H1 (cell line): ENCODE data around the gene CERS1. TPM values are rescaled to one million over a fixed set of nuclear protein-coding genes. Genes with fewer than 3 reads are reported as not detected.

ENCODE experiments used
- E2F6 ChIP-seq: IDR thresholded peaks from 2 replicates; pipeline ENCODE4 v1.6.1; 2012; ENCODE audit warnings: inconsistent platforms
- POU5F1 ChIP-seq: IDR thresholded peaks from 2 replicates; pipeline ENCODE4 v1.6.1; 2011; ENCODE audit warnings: low read depth, mild to moderate bottlenecking, low read length, moderate library complexity
- RFX5 ChIP-seq: IDR thresholded peaks from 2 replicates; pipeline ENCODE4 v1.6.1; 2011; ENCODE audit warnings: low read depth, low read length, improper control_type of control experiment, borderline replicate concordance
- SAP30 ChIP-seq: fragments of 300-600 bp; sonication (generic); IDR thresholded peaks from 2 replicates; pipeline ENCODE4 v1.7.1; 2012; ENCODE audit warnings: low read length, moderate library complexity, mild to moderate bottlenecking, inconsistent platforms; ENCODE audit not compliant: insufficient read depth, insufficient replicate concordance
- TAF7 ChIP-seq: optimal IDR thresholded peaks from 2 replicates; pipeline ENCODE3; 2011; ENCODE audit warnings: low read depth, mild to moderate bottlenecking, inconsistent platforms, low read length, moderate library complexity, borderline replicate concordance
- polyA plus RNA-seq, 7 experiments: library from polyadenylated mRNA; depleted of rRNA in 3 of 7; stranded (reverse) in 5 of 7; unstranded in 2 of 7; fragments of >200 nt in 5 of 7; fragments of 200-250 nt in 2 of 7; gene quantifications; 1 replicate in 5 of 7; 2 replicates in 1 of 7; 4 replicates in 1 of 7; pipeline versions ENCODE4 v1.2.1 to v1.2.3, GENCODE V29; 2011 to 2013; ENCODE audit warnings: missing spikeins in 2 of 7, mixed read lengths in 2 of 7
- total RNA-seq: library from RNA; stranded (reverse); fragmentation: NEBNext Ultra II Directional; extraction: Animal tissue kit (Norgen Biotek cat#: 25700); gene quantifications from 2 replicates; pipeline ENCODE4 v1.2.1, GENCODE V29; 2021
- TF ChIP-seq, protein P1 (sequence below): IDR thresholded peaks from 2 replicates; pipeline ENCODE4 v1.6.1; 2011; ENCODE audit warnings: low read length, improper control_type of control experiment

CERS1 gene
- total and polyA plus RNA-seq, 2 of the 8 experiments (the other 6 are each of a cell fraction or from before 2014, with no cell fraction given): 18.6 to 51.0 TPM

DNA sequence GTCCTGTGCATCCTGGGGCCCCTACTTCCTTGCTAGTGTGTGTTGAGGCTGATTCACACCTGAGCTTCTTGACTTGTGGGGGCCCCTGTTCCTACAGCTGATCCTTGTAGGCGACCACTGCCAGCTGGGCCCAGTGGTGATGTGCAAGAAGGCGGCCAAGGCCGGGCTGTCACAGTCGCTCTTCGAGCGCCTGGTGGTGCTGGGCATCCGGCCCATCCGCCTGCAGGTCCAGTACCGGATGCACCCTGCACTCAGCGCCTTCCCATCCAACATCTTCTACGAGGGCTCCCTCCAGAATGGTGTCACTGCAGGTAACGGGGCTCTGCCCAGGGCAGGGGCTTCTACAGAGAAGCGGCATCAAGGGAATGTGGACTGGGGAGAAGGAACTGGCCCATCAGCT, 38.7 kb downstream of the CERS1 start (continued):
- TF ChIP-seq POU5F1 (no peak), SAP30 (no peak), TAF7 (no peak), E2F6 (no peak), RFX5 (no peak)
- TF ChIP-seq, protein P1, sequence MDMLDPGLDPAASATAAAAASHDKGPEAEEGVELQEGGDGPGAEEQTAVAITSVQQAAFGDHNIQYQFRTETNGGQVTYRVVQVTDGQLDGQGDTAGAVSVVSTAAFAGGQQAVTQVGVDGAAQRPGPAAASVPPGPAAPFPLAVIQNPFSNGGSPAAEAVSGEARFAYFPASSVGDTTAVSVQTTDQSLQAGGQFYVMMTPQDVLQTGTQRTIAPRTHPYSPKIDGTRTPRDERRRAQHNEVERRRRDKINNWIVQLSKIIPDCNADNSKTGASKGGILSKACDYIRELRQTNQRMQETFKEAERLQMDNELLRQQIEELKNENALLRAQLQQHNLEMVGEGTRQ: no peak
